Cardiac muscle cell (in vitro differentiated cells and primary cell): ENCODE data around the gene TOP2A. TPM values are rescaled to one million over a fixed set of nuclear protein-coding genes. Genes with fewer than 3 reads are reported as not detected.

Source experiments
- DNase-seq, 2 donors: peaks; one replicate each; pipeline versions ENCODE4 v3.0.0 to v3.0.0-alpha.2; 2010 to 2017; ENCODE audit warnings: low read depth in 1 of 2, low spot score in 1 of 2
- H3K27ac ChIP-seq: fragments of 200-600 bp; sonication (generic); 2 replicates; pipeline ENCODE4 v1.5.1; 2016
- H3K27me3 ChIP-seq: fragments of 200-600 bp; sonication (generic); 2 replicates; pipeline ENCODE4 v1.6.0; 2016; ENCODE audit warnings: control low read depth
- H3K36me3 ChIP-seq: fragments of 200-600 bp; sonication (generic); 2 replicates; pipeline ENCODE4 v1.5.1; 2016; ENCODE audit warnings: control low read depth
- H3K4me1 ChIP-seq: fragments of 200-600 bp; sonication (generic); 2 replicates; pipeline ENCODE4 v1.8.1; 2017; ENCODE audit warnings: low read depth, mild to moderate bottlenecking, mixed run types
- H3K4me3 ChIP-seq: fragments of 200-600 bp; sonication (generic); 2 replicates; pipeline ENCODE4 v1.5.1; 2016; ENCODE audit warnings: mild to moderate bottlenecking
- H3K9me3 ChIP-seq: fragments of 200-600 bp; sonication (generic); 2 replicates; pipeline ENCODE4 v1.5.1; 2017; ENCODE audit warnings: low read depth, mild to moderate bottlenecking, control low read depth
- polyA plus RNA-seq: library from polyadenylated mRNA; unstranded; fragments of >200 nt; fragmentation: Nextera tagmentation; extraction: Ambion mirVana; gene quantifications from 2 replicates; pipeline ENCODE4 v1.2.1, GENCODE V29; 2016
- total RNA-seq: library from RNA; depleted of rRNA; stranded (reverse); fragments of >200 nt; gene quantifications from 2 replicates; pipeline ENCODE4 v1.2.3, GENCODE V29; 2016
- TF ChIP-seq, protein P1 (sequence below): IDR thresholded peaks from 2 replicates; pipeline ENCODE4 v1.5.1; 2012; ENCODE audit warnings: low read depth, mild to moderate bottlenecking, low read length

Gene TOP2A
- total and polyA plus RNA-seq, 2 experiments from 2014 or later: 21.7 to 127 TPM

DNA sequence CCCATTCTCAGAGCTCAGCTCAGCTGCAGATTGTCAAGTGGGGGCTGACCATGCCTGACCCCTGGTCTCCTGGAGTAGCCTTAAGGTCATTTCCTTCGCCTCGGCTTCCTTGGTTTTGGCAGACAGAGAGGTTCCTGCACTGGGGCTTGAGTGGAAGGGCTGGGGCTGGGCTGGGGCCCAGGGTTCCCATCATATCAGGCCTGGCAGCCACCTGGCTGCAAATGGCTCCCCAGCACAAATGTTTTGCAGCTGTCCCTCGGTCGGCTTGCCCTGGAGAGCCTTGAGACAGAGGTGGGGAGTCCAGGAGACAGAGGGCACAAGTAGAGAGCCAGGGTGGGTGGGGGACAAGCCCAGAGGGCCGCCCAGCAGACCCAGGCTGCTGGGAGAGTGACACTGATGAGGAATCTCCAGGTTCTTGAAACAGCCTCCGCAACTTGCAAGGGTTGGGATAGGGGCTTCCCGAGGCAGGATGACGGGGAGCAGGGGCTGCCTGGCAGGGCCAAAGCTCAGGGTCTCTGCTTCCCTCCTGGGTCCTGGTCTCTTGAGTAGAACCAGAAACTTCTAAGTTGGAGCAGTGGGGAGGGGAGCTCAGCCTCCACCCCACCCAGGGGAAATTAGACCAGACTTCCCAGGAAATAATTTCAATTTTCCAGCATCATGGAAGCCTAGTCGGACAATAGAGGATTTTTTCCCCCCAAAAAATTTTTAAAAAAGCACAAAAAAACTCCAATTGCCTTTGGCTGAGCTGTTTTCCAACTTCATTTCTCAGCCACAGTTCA is 44.8 kb upstream of the TOP2A start:
- Histone ChIP-seq H3K4me1 (peaks cover 47% of the 10 kb centered on the region), H3K27ac (peak overlapping the region; percentile 6)
- no peak for DNase-seq

DNA sequence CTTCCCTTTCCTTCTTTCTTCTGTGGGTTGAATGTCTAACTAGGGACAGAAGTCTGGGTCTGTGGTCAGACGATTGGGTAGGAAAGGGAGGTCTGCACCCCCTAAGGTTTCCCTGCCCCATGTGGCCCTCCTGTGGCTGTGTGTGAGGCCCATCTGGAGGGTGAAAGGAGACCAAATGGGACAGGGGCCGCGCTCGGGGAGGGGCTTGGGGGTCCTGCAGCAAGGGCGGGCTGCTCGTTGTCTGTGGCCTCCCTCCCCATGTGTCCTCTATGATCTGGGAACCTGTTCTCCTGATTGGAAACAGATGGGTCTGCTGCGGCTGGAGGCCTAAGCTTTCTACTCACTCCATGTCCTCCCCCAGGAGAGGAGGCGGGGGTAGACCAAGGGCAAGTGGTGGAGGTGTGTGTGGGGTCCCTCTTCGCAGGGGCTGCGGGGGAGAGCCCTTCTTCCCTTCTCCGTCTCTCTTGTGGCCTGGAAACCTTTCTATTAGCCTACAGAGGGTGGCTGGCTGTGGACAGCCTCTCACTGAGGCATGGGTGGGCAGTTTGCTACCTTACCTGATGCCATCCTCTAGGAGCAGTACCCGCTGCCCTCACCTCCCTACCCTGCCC is 44.1 kb upstream of the TOP2A start:
- no peak overlapping the region for H3K27ac ChIP-seq
- no peaks in the 10 kb centered on the region for H3K36me3 ChIP-seq
- H3K4me3 ChIP-seq: no peak overlapping the region
- DNase-seq: no peak
- peaks cover 49% of the 10 kb centered on the region for H3K4me1 ChIP-seq
- H3K9me3 ChIP-seq: no peaks in the 10 kb centered on the region
- TF ChIP-seq, protein P1, sequence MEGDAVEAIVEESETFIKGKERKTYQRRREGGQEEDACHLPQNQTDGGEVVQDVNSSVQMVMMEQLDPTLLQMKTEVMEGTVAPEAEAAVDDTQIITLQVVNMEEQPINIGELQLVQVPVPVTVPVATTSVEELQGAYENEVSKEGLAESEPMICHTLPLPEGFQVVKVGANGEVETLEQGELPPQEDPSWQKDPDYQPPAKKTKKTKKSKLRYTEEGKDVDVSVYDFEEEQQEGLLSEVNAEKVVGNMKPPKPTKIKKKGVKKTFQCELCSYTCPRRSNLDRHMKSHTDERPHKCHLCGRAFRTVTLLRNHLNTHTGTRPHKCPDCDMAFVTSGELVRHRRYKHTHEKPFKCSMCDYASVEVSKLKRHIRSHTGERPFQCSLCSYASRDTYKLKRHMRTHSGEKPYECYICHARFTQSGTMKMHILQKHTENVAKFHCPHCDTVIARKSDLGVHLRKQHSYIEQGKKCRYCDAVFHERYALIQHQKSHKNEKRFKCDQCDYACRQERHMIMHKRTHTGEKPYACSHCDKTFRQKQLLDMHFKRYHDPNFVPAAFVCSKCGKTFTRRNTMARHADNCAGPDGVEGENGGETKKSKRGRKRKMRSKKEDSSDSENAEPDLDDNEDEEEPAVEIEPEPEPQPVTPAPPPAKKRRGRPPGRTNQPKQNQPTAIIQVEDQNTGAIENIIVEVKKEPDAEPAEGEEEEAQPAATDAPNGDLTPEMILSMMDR: peak; percentile 1
- no peaks in the 10 kb centered on the region for H3K27me3 ChIP-seq

More for the DNA sequence above, 44.8 kb upstream of the TOP2A start:
- Histone ChIP-seq H3K9me3 (no peaks in the 10 kb centered on the region), H3K4me3 (no peak overlapping the region), H3K27me3 (no peaks in the 10 kb centered on the region), H3K36me3 (no peaks in the 10 kb centered on the region)
- TF ChIP-seq, protein P1: no peak

DNA sequence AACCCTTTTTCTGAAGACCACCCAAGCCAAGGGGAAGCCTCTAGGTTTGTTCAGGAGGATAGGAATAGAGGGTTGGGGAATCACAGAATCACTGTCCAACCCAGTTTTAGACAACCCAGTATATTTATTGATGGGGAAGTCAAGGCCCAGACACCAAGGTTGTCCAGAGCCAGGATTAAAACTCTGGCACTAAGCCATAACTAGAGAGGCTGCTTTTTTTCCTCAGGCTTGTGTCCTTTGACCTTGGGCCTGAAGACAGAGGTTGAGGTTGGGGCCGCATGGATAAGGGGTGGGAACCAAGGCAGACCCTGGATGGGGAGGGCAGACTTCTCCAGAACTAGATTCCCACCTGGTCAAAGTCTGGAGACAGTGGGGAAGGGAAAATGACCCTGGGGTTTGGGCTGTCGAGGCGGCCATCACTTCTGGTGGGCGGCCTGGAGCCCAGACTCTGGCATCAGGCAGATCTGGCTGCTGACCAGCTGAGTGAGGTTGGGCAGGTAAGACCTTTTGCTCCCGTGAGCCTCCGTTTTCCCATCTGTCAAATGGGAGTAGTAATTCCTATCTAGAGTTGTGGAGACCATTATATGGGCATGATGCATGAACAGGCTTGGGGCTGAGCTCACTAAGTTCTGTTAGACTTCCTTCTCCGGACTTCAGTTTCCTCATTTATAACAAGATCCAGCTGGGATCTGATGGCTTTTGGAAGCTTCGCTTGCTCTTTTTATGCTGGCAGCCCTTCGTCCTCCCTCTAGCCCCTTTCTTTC is 43.5 kb upstream of the TOP2A start:
- Histone ChIP-seq H3K9me3 (no peaks in the 10 kb centered on the region), H3K4me3 (no peak overlapping the region), H3K27ac (peak overlapping the region; percentile 2), H3K27me3 (no peaks in the 10 kb centered on the region), H3K36me3 (no peaks in the 10 kb centered on the region), H3K4me1 (peaks cover 49% of the 10 kb centered on the region)
- no peak for DNase-seq
- TF ChIP-seq, protein P1: no peak

DNA sequence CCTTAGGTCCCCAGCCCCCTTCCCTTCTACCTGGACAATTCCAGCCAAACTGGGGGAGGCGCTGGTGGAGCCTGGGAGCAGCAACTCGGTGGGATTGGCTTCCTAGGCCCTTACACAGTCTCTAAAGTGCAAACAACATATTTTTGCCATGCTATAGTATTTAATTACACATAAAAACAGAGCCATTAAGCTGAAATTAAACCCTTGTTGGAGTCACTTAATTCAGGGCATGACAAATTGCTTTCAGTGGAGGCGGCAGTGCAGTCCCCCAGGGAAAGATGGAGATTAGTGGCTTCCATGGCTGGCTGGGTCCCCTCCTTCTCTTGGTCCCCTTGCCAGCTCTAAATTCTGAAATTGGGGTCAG is 42.9 kb upstream of the TOP2A start:
- Histone ChIP-seq H3K27ac (peak overlapping the region; percentile 2), H3K36me3 (no peaks in the 10 kb centered on the region), H3K4me1 (peaks cover 49% of the 10 kb centered on the region), H3K4me3 (no peak overlapping the region), H3K9me3 (no peaks in the 10 kb centered on the region), H3K27me3 (no peaks in the 10 kb centered on the region)
- TF ChIP-seq, protein P1: no peak
- DNase-seq: no peak

DNA sequence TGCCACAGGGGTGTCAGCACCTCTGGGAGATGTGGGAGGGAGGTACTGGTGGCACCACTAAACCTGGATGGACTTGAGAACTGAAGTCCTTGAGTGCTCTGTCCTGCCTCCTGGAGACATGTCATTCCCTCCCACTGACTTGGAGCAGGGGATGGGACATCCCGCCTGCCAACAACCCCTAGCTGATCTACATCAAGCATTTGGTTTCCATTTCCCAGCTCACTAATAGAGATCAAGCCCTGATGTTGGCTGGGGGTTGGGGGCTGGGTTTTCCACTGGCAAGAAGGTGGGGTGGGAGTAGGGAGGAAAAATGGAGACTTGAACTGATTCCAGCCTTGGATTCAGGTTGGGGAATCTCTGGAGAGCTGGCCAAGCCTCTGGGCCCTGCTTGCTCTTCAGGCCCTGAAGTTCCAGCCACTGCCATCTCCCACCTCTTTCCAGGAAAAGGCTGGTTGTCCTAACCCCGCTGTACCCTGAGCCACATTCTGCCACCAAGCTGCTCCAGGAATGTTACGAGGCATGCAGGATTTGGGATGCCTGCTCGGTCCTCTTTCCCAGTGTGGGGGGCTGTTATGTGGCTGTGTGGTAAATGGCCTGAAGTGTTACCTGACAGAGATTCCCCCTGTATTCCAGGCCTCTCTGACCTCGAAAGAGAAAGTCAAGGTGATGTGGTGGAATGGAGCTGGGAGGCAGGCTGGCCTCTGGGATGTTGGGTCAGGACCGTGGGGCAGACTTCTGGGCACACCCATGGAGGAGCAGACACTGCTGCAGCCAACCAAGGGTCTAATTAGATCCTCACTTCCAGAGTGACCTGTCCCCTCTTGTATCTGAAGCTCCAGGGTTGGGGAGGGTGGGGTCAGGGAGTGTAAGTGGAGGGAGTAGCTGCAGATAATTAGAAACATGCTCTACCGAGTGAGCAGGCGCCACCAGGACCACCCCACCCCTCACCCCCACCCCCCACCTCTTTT is 42.2 kb upstream of the TOP2A start:
- Histone ChIP-seq H3K27ac (peak overlapping the region; percentile 2), H3K27me3 (no peaks in the 10 kb centered on the region), H3K4me3 (no peak overlapping the region), H3K9me3 (no peaks in the 10 kb centered on the region), H3K36me3 (peaks cover 1% of the 10 kb centered on the region), H3K4me1 (peaks cover 49% of the 10 kb centered on the region)
- TF ChIP-seq, protein P1: no peak
- no peak for DNase-seq
